ENCODE results near the gene PIWIL1.

PIWIL1 gene

DNA sequence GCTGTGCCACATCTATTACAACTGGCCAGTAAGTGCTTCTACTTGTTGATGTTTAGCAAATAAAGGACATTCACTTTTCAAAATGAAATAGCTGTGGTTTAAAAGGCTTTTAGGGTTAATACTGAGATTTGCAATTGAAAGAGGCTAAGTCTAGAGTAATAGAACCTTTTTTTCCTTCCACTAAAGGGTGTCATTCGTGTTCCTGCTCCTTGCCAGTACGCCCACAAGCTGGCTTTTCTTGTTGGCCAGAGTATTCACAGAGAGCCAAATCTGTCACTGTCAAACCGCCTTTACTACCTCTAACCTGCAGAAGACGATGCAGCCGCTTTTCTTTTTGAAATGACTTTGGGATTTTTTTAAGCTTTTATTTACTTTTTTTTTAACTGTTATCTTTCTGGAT lies 33.6 kb downstream of the PIWIL1 start:
- no peak for DNase-seq (ENCODE audit: low read depth, low spot score)
- Histone ChIP-seq H3K9ac (ENCODE audit: insufficient read length, low read depth) (no peak overlapping the region), H3K4me1 (ENCODE audit: insufficient read depth, insufficient read length) (no peaks in the 10 kb centered on the region), H3K36me3 (ENCODE audit: insufficient read depth, insufficient read length, low read length) (no peaks in the 10 kb centered on the region), H3K9me3 (ENCODE audit: insufficient read depth, low read length) (no peaks in the 10 kb centered on the region), H3K27me3 (ENCODE audit: insufficient read depth, insufficient read length) (peaks cover 28% of the 10 kb centered on the region), H3K4me3 (ENCODE audit: insufficient read length, low read depth) (no peak overlapping the region)
- TF ChIP-seq SUZ12 (IDR thresholded peaks at IDR 0.05; ENCODE audit: extremely low read depth, insufficient read depth, insufficient read length) = no peak
- TF ChIP-seq YY1 (IDR thresholded peaks at IDR 0.05; ENCODE audit: insufficient read depth, insufficient read length) = no peak
- no peak for TF ChIP-seq ZNF274 (IDR thresholded peaks at IDR 0.05; ENCODE audit: low read depth, low read length)

DNA sequence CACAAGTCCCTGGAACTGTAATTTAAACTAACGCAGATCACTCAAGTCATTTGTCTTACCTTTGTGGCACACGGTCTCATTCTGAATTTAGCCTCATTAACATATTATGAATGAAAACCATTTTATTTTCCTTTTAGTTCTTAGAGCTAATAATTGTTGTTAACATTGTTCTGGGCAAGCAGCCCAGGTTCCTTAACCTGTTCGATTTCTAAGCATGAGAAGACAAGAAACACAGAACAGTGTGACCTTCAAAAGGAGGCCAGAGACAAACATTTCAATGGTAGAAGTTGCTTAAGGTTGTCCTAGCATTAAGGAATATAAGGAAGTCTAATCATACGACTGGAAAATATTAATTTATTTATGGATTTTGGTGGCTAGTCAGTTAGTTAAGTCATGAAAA lies 35.2 kb downstream of the PIWIL1 start:
- H3K36me3 ChIP-seq (ENCODE audit: insufficient read depth, insufficient read length, low read length) = no peaks in the 10 kb centered on the region
- no peak for DNase-seq (ENCODE audit: low read depth, low spot score)
- no peaks in the 10 kb centered on the region for H3K9me3 ChIP-seq (ENCODE audit: insufficient read depth, low read length)
- no peak overlapping the region for H3K4me3 ChIP-seq (ENCODE audit: insufficient read length, low read depth)
- H3K9ac ChIP-seq (ENCODE audit: insufficient read length, low read depth) = no peak overlapping the region
- peaks cover 22% of the 10 kb centered on the region for H3K27me3 ChIP-seq (ENCODE audit: insufficient read depth, insufficient read length)
- TF ChIP-seq YY1 (IDR thresholded peaks at IDR 0.05; ENCODE audit: insufficient read depth, insufficient read length) = no peak
- no peak for TF ChIP-seq SUZ12 (IDR thresholded peaks at IDR 0.05; ENCODE audit: extremely low read depth, insufficient read depth, insufficient read length)
- no peak for TF ChIP-seq ZNF274 (IDR thresholded peaks at IDR 0.05; ENCODE audit: low read depth, low read length)
- H3K4me1 ChIP-seq (ENCODE audit: insufficient read depth, insufficient read length) = no peaks in the 10 kb centered on the region

DNA sequence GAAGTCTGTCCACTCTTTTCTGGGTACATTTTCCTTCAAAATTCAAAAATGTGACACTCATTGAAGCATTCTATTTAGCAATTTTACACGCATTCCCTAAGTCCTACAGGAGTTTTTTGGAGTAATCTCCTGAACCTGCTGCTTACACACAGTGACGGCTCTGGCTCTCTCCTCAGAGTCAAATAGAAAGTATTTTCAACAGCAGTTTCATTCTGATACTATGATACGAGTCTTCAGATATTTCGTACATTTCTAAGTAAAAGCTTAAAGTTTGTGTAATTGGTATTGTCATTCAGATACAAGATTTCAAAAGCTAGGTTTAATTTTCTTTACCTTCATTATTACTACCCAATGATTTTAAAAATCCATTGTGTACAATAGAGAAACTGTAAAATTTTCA lies 36.4 kb downstream of the PIWIL1 start:
- no peaks in the 10 kb centered on the region for H3K9me3 ChIP-seq (ENCODE audit: insufficient read depth, low read length)
- H3K4me1 ChIP-seq (ENCODE audit: insufficient read depth, insufficient read length) = no peaks in the 10 kb centered on the region
- no peak overlapping the region for H3K4me3 ChIP-seq (ENCODE audit: insufficient read length, low read depth)
- peaks cover 25% of the 10 kb centered on the region for H3K27me3 ChIP-seq (ENCODE audit: insufficient read depth, insufficient read length)
- no peak for DNase-seq (ENCODE audit: low read depth, low spot score)
- no peaks in the 10 kb centered on the region for H3K36me3 ChIP-seq (ENCODE audit: insufficient read depth, insufficient read length, low read length)
- TF ChIP-seq SUZ12 (IDR thresholded peaks at IDR 0.05; ENCODE audit: extremely low read depth, insufficient read depth, insufficient read length) = no peak
- TF ChIP-seq ZNF274 (IDR thresholded peaks at IDR 0.05; ENCODE audit: low read depth, low read length) = no peak
- H3K9ac ChIP-seq (ENCODE audit: insufficient read length, low read depth) = no peak overlapping the region

DNA sequence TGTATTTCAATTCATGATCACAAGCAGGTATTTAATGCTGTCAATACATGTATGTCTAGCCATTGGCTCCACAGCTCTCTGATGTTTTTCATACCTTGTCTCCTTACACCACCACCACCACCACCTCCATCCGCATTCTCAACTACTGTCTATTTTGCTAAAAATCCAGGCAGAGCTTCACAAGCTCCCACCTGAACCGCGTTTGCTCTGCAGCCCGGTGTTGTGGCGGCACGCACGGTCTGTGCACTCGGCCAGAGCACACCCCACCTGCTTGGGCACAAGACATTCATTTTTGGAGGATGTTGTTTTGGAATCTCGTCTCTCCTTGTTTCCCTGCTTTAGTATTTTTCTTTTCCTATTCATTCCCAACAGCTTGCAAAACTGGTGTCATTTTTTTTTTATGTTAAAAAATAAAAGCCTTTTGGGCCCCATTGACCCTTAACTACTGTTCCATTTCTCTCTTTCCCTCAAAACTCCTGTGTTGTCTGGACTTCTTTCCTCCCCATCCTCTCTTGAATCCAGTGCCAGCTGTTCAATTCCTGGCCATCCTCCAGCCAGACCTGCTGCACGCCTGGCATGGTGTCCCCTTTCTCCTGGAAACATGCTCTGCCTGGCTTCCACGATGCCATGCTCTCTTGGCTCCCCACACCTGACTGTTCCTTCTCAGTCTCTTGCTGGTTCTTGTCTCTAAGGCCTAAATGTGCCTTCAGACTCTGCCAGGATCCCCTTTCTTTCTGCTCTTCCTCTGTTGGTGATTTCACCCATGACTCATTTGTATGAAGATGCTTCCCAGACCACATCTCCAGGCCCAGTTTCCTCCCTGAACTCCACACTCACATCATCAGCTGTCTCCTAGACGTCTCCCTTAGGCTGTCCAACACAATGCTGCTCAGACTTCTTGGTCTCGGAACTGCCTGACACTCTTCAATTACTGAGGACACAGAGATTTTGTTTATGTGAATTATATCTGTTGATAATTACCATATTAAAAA lies 37.9 kb downstream of the PIWIL1 start:
- H3K9me3 ChIP-seq (ENCODE audit: insufficient read depth, low read length) = no peaks in the 10 kb centered on the region
- no peak for DNase-seq (ENCODE audit: low read depth, low spot score)
- H3K9ac ChIP-seq (ENCODE audit: insufficient read length, low read depth) = no peak overlapping the region
- peaks cover 25% of the 10 kb centered on the region for H3K27me3 ChIP-seq (ENCODE audit: insufficient read depth, insufficient read length)
- H3K36me3 ChIP-seq (ENCODE audit: insufficient read depth, insufficient read length, low read length) = no peaks in the 10 kb centered on the region
- no peak for TF ChIP-seq ZNF274 (IDR thresholded peaks at IDR 0.05; ENCODE audit: low read depth, low read length)
- no peak overlapping the region for H3K4me3 ChIP-seq (ENCODE audit: insufficient read length, low read depth)
- no peaks in the 10 kb centered on the region for H3K4me1 ChIP-seq (ENCODE audit: insufficient read depth, insufficient read length)

DNA sequence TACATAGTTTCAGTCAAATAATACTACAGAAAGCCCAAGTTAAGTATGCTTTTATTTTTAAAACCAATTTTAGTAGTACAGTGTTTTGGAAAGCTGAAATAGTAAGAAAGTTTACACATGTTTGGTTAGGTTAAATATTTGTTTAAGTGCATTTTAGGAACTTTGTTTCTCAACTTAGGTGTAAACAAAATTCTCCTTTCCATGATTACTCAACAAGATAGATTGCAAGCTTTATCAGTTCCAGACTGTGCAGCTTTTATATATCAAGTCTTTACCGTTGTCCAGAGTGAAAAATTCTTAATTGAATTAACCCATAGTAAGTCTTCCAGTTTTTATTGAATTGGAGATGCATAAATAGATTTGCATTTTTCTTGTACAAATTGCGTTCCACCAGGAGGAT lies 45.1 kb downstream of the PIWIL1 start:
- Histone ChIP-seq H3K4me1 (ENCODE audit: insufficient read depth, insufficient read length) (no peaks in the 10 kb centered on the region), H3K9me3 (ENCODE audit: insufficient read depth, low read length) (no peaks in the 10 kb centered on the region), H3K4me3 (ENCODE audit: insufficient read length, low read depth) (no peak overlapping the region), H3K27me3 (ENCODE audit: insufficient read depth, insufficient read length) (peaks cover 5% of the 10 kb centered on the region), H3K36me3 (ENCODE audit: insufficient read depth, insufficient read length, low read length) (no peaks in the 10 kb centered on the region), H3K9ac (ENCODE audit: insufficient read length, low read depth) (no peak overlapping the region)
- no peak for DNase-seq (ENCODE audit: low read depth, low spot score)
- TF ChIP-seq ZNF274 (IDR thresholded peaks at IDR 0.05; ENCODE audit: low read depth, low read length) (no peak), YY1 (IDR thresholded peaks at IDR 0.05; ENCODE audit: insufficient read depth, insufficient read length) (no peak), SUZ12 (IDR thresholded peaks at IDR 0.05; ENCODE audit: extremely low read depth, insufficient read depth, insufficient read length) (no peak)

DNA sequence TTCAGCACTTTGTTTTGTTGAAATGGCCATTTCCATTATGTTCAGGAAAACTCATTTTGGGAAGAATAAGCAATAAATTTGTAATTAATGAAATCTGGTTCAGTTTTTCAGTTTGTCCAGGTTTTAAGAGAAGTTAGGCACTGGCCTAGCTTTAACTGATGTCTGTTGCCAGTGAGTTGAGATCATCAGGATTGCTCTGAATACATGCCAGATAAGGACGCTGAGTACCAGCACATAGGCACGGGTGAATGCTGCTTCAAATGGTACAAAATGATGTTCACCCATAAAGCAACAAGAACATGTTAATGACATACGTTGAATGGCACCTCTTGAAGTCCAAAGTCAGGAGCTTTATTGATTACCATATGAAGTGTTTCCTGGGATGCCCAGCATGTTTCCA lies 46.5 kb downstream of the PIWIL1 start:
- TF ChIP-seq YY1 (IDR thresholded peaks at IDR 0.05; ENCODE audit: insufficient read depth, insufficient read length) = no peak
- TF ChIP-seq ZNF274 (IDR thresholded peaks at IDR 0.05; ENCODE audit: low read depth, low read length) = no peak
- TF ChIP-seq SUZ12 (IDR thresholded peaks at IDR 0.05; ENCODE audit: extremely low read depth, insufficient read depth, insufficient read length) = no peak
- H3K9me3 ChIP-seq (ENCODE audit: insufficient read depth, low read length) = no peaks in the 10 kb centered on the region
- H3K4me3 ChIP-seq (ENCODE audit: insufficient read length, low read depth) = no peak overlapping the region
- H3K36me3 ChIP-seq (ENCODE audit: insufficient read depth, insufficient read length, low read length) = no peaks in the 10 kb centered on the region
- DNase-seq (ENCODE audit: low read depth, low spot score) = no peak
- peaks cover 2% of the 10 kb centered on the region for H3K27me3 ChIP-seq (ENCODE audit: insufficient read depth, insufficient read length)
- H3K4me1 ChIP-seq (ENCODE audit: insufficient read depth, insufficient read length) = no peaks in the 10 kb centered on the region
- no peak overlapping the region for H3K9ac ChIP-seq (ENCODE audit: insufficient read length, low read depth)

DNA sequence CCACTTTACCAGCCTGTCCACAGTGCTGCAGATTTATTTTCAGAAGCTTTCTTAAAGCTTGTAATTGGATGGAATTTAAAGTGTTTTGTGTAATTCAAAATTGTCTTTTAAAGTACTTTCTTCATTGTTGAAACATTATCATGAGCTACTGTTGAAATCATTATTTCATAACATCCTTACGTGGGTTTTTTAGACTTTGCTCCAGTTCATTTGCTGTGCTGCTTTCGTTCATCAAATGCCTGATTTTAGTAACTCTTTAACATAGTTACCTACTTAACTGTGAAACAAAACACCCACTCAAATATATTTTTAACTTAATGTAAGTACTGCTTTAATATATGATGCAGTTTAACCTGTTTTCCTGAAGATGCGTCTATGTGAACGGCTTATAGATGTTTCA lies 47.5 kb downstream of the PIWIL1 start:
- H3K36me3 ChIP-seq (ENCODE audit: insufficient read depth, insufficient read length, low read length) = no peaks in the 10 kb centered on the region
- DNase-seq (ENCODE audit: low read depth, low spot score) = no peak
- H3K4me1 ChIP-seq (ENCODE audit: insufficient read depth, insufficient read length) = no peaks in the 10 kb centered on the region
- H3K9me3 ChIP-seq (ENCODE audit: insufficient read depth, low read length) = no peaks in the 10 kb centered on the region
- H3K9ac ChIP-seq (ENCODE audit: insufficient read length, low read depth) = no peak overlapping the region
- no peak overlapping the region for H3K4me3 ChIP-seq (ENCODE audit: insufficient read length, low read depth)
- H3K27me3 ChIP-seq (ENCODE audit: insufficient read depth, insufficient read length) = peaks cover 2% of the 10 kb centered on the region
- no peak for TF ChIP-seq YY1 (IDR thresholded peaks at IDR 0.05; ENCODE audit: insufficient read depth, insufficient read length)
- TF ChIP-seq SUZ12 (IDR thresholded peaks at IDR 0.05; ENCODE audit: extremely low read depth, insufficient read depth, insufficient read length) = no peak
- no peak for TF ChIP-seq ZNF274 (IDR thresholded peaks at IDR 0.05; ENCODE audit: low read depth, low read length)

All from NT2/D1 (cell line).